Ramos (cell line): ENCODE results near the gene CLK3.

Experiments
- in situ Hi-C: fragments of 300-500 bp; cut with MboI; formaldehyde crosslinking; loops from one replicate; pipeline ENCODE4 v1.14.3; 2022; ENCODE audit warnings: low sequenced_read_pairs; ENCODE audit not compliant: unreplicated experiment

CLK3 gene

GRCh38 chr15:74664670-74665069 lies 49.0 kb downstream of the CLK3 start:
- in situ Hi-C loops: no loop called here

- in situ Hi-C loops: no loop called here
Measured at GRCh38 chr15:74667975-74668374, 52.3 kb downstream of the CLK3 start.

GRCh38 chr15:74669627-74670026 lies 54.0 kb downstream of the CLK3 start:
- in situ Hi-C loops: no loop called here

GRCh38 chr15:74674161-74674560 lies 58.5 kb downstream of the CLK3 start:
- in situ Hi-C loops: no loop called here

- in situ Hi-C loops: no loop called here
Measured at GRCh38 chr15:74676801-74677200, 61.2 kb downstream of the CLK3 start.
